ENCODE data around the gene RSPO1. TPM values are rescaled to one million over a fixed set of nuclear protein-coding genes. Genes with fewer than 3 reads are reported as not detected.
A peak's percentile ranks its signal among the peaks of the same experiment; 100 is the strongest.
"Not testable (repeated sequence)": the region's sequence is repeated elsewhere in the genome, so short reads cannot be mapped to it uniquely, and the experiment has no call there.

Gene RSPO1
- polyA plus RNA-seq, 1 experiment = not detected

GRCh38 chr1:37588939-37589338 is 45.8 kb downstream of the RSPO1 start:
- Histone ChIP-seq H3K4me3 (ENCODE audit: low read depth, low read length) (no peak overlapping the region), H3K27ac (ENCODE audit: low read depth, low read length) (no peak overlapping the region), H3K27me3 (ENCODE audit: control insufficient read depth, insufficient read depth, low read length) (no peaks in the 10 kb centered on the region), H3K9me3 (ENCODE audit: control insufficient read depth, insufficient read depth, low read length) (no peaks in the 10 kb centered on the region)
- no peak for TF ChIP-seq CTCF (IDR thresholded peaks at IDR 0.05; ENCODE audit: low read depth, low read length)
- ChIA-PET POLR2A (no interaction called here), CTCF (interaction anchor here (1.0 to 2.3 kb wide), 2 partner anchors 15 to 134 kb away, joined by 4 to 9 read pairs; no protein-coding TSS in a partner anchor)
- no peak for DNase-seq (ENCODE audit: low read depth, low spot score)

- DNase-seq (ENCODE audit: low read depth, low spot score); H3K9me3 ChIP-seq (ENCODE audit: control insufficient read depth, insufficient read depth, low read length); H3K27me3 ChIP-seq (ENCODE audit: control insufficient read depth, insufficient read depth, low read length); H3K27ac ChIP-seq (ENCODE audit: low read depth, low read length); H3K4me3 ChIP-seq (ENCODE audit: low read depth, low read length); POLR2A ChIA-PET: not testable (repeated sequence)
- CTCF ChIA-PET = interaction anchor here (2.0 to 2.2 kb wide), 3 partner anchors 19 to 276 kb away, joined by 7 to 10 read pairs (median 7); no protein-coding TSS in a partner anchor
Measured at GRCh38 chr1:37584544-37584943, 50.1 kb downstream of the RSPO1 start.

- CTCF ChIA-PET = interaction anchor here (0.6 to 4.6 kb wide), 6 partner anchors 25 to 121 kb away, joined by 3 to 21 read pairs (median 4); partner anchors contain the start of gene MEAF6
- Histone ChIP-seq H3K27ac (ENCODE audit: low read depth, low read length) (peak overlapping the region; percentile 76), H3K9me3 (ENCODE audit: control insufficient read depth, insufficient read depth, low read length) (no peaks in the 10 kb centered on the region), H3K27me3 (ENCODE audit: control insufficient read depth, insufficient read depth, low read length) (no peaks in the 10 kb centered on the region), H3K4me3 (ENCODE audit: low read depth, low read length) (no peak overlapping the region)
- TF ChIP-seq CTCF (IDR thresholded peaks at IDR 0.05; ENCODE audit: low read depth, low read length) = no peak
- no peak for DNase-seq (ENCODE audit: low read depth, low spot score)
- POLR2A ChIA-PET = interaction anchor here (0.9 kb wide), 2 partner anchors 20 to 115 kb away, joined by 4 read pairs; partner anchors contain the start of gene GNL2
Measured at GRCh38 chr1:37575692-37576091, 59.0 kb downstream of the RSPO1 start.

- peak; percentile 58 for DNase-seq (ENCODE audit: low read depth, low spot score)
- no peak overlapping the region for H3K4me3 ChIP-seq (ENCODE audit: low read depth, low read length)
- H3K27me3 ChIP-seq (ENCODE audit: control insufficient read depth, insufficient read depth, low read length) = no peaks in the 10 kb centered on the region
- H3K9me3 ChIP-seq (ENCODE audit: control insufficient read depth, insufficient read depth, low read length) = no peaks in the 10 kb centered on the region
- ChIA-PET POLR2A (interaction anchor here (0.9 kb wide), 2 partner anchors 21 to 115 kb away, joined by 4 read pairs; partner anchors contain the start of gene GNL2), CTCF (interaction anchor here (0.9 to 4.6 kb wide), 4 partner anchors 28 to 121 kb away, joined by 4 to 21 read pairs (median 10); partner anchors contain the start of gene MEAF6)
- TF ChIP-seq CTCF (IDR thresholded peaks at IDR 0.05; ENCODE audit: low read depth, low read length) = no peak
- H3K27ac ChIP-seq (ENCODE audit: low read depth, low read length) = peak overlapping the region; percentile 76
Measured at GRCh38 chr1:37574834-37575480, 59.7 kb downstream of the RSPO1 start.

- no peak overlapping the region for H3K4me3 ChIP-seq (ENCODE audit: low read depth, low read length)
- H3K27ac ChIP-seq (ENCODE audit: low read depth, low read length) = no peak overlapping the region
- DNase-seq (ENCODE audit: low read depth, low spot score) = no peak
- H3K9me3 ChIP-seq (ENCODE audit: control insufficient read depth, insufficient read depth, low read length) = no peaks in the 10 kb centered on the region
- TF ChIP-seq CTCF (IDR thresholded peaks at IDR 0.05; ENCODE audit: low read depth, low read length) = no peak
- POLR2A ChIA-PET = no interaction called here
- no peaks in the 10 kb centered on the region for H3K27me3 ChIP-seq (ENCODE audit: control insufficient read depth, insufficient read depth, low read length)
- CTCF ChIA-PET = no interaction called here
Measured at GRCh38 chr1:37570528-37571334, 64.0 kb downstream of the RSPO1 start.

Data from AG04450 (cell line).